CD14-positive monocyte (primary cell): ENCODE data around the gene DPF1. TPM values are rescaled to one million over a fixed set of nuclear protein-coding genes. Genes with fewer than 3 reads are reported as not detected.

Experiments used
- DNase-seq, 3 donors: peaks; one replicate each; pipeline ENCODE4 v3.0.0-alpha.2; 2011 to 2022
- H2AFZ ChIP-seq: 2 replicates; pipeline ENCODE4 v1.6.0; 2012; ENCODE audit warnings: mild to moderate bottlenecking, low read depth, low read length, inconsistent platforms; ENCODE audit not compliant: insufficient read depth, poor library complexity, severe bottlenecking
- H3K27ac ChIP-seq, 2 donors: 1 replicate in 1 of 2; 2 replicates in 1 of 2; pipeline ENCODE4 v1.5.1; 2012 to 2013; ENCODE audit warnings: low read length in 2 of 2, control low read depth in 1 of 2, inconsistent platforms in 1 of 2, low read depth in 1 of 2, mild to moderate bottlenecking in 1 of 2
- H3K27me3 ChIP-seq, 2 donors: one replicate each; pipeline versions ENCODE4 v1.6.0 to v1.6.1; 2011 to 2013; ENCODE audit warnings: low read length in 2 of 2; ENCODE audit not compliant: control insufficient read depth in 2 of 2, insufficient read depth in 2 of 2
- H3K36me3 ChIP-seq, 2 donors: replicated peaks in 1 of 2; 1 replicate in 1 of 2; 2 replicates in 1 of 2; pipeline versions ENCODE4 v1.5.1 to v1.6.1; 2012 to 2013; ENCODE audit warnings: low read length in 2 of 2, control low read depth in 1 of 2, inconsistent platforms in 1 of 2, mild to moderate bottlenecking in 1 of 2; ENCODE audit not compliant: insufficient read depth in 2 of 2, control insufficient read depth in 1 of 2
- H3K4me1 ChIP-seq, 2 donors: 1 replicate in 1 of 2; 2 replicates in 1 of 2; pipeline versions ENCODE4 v1.5.1 to v1.6.1; 2012 to 2013; ENCODE audit warnings: low read length in 2 of 2, control low read depth in 1 of 2, inconsistent platforms in 1 of 2, mild to moderate bottlenecking in 1 of 2, moderate library complexity in 1 of 2; ENCODE audit not compliant: insufficient read depth in 2 of 2, control insufficient read depth in 1 of 2
- H3K4me2 ChIP-seq: replicated peaks from 2 replicates; pipeline ENCODE3; 2012; ENCODE audit warnings: low read length, moderate library complexity, mild to moderate bottlenecking; ENCODE audit not compliant: poor library complexity, severe bottlenecking; ENCODE audit errors: extremely low read depth
- H3K4me3 ChIP-seq, 3 experiments: fragments of 200-600 bp in 1 of 3; sonication (generic) in 1 of 3; replicated peaks in 1 of 3; 1 replicate in 2 of 3; 2 replicates in 1 of 3; pipeline ENCODE4 v1.5.1; 2011 to 2013; ENCODE audit warnings: low read length in 3 of 3, mild to moderate bottlenecking in 3 of 3, control low read depth in 2 of 3, low read depth in 2 of 3, inconsistent platforms in 1 of 3, moderate library complexity in 1 of 3
- H3K79me2 ChIP-seq: 2 replicates; pipeline ENCODE4 v1.6.0; 2012; ENCODE audit warnings: mild to moderate bottlenecking, control low read depth, inconsistent platforms, low read length, moderate library complexity; ENCODE audit not compliant: insufficient read depth
- H3K9ac ChIP-seq: 2 replicates; pipeline ENCODE4 v1.6.0; 2017; ENCODE audit warnings: low read length, mild to moderate bottlenecking; ENCODE audit not compliant: insufficient read depth, poor library complexity, severe bottlenecking
- H3K9me3 ChIP-seq, 2 donors: replicated peaks in 1 of 2; 1 replicate in 1 of 2; 2 replicates in 1 of 2; pipeline versions ENCODE4 v1.5.1 to v1.6.1; 2012 to 2013; ENCODE audit warnings: low read length in 2 of 2, control low read depth in 1 of 2; ENCODE audit not compliant: control insufficient read depth in 1 of 2, insufficient read depth in 1 of 2
- H4K20me1 ChIP-seq: 2 replicates; pipeline ENCODE4 v1.6.0; 2012; ENCODE audit warnings: mild to moderate bottlenecking, low read length, control low read depth, moderate library complexity; ENCODE audit not compliant: insufficient read depth
- H3K27ac Mint-ChIP-seq, 7 donors: one replicate each; pipeline ENCODE4 v1.8.0; 2020; ENCODE audit warnings: mild to moderate bottlenecking in 7 of 7, mixed read lengths in 7 of 7, moderate library complexity in 6 of 7, inconsistent platforms in 2 of 7
- H3K27me3 Mint-ChIP-seq, 3 donors: one replicate each; pipeline ENCODE4 v1.8.0; 2021 to 2022; ENCODE audit warnings: low read depth in 3 of 3, mild to moderate bottlenecking in 3 of 3, mixed read lengths in 3 of 3, moderate library complexity in 3 of 3, inconsistent platforms in 1 of 3
- H3K36me3 Mint-ChIP-seq, 2 donors: one replicate each; pipeline ENCODE4 v1.8.0; 2020; ENCODE audit warnings: mixed read lengths in 2 of 2, inconsistent platforms in 1 of 2, mild to moderate bottlenecking in 1 of 2
- H3K4me1 Mint-ChIP-seq: one replicate; pipeline ENCODE4 v1.8.0; 2020; ENCODE audit warnings: mild to moderate bottlenecking, mixed read lengths
- H3K4me3 Mint-ChIP-seq, 2 donors: one replicate each; pipeline ENCODE4 v1.8.0; 2020; ENCODE audit warnings: mild to moderate bottlenecking in 2 of 2, mixed read lengths in 2 of 2, moderate library complexity in 1 of 2
- H3K9me3 Mint-ChIP-seq, 7 donors: one replicate each; pipeline ENCODE4 v1.8.0; 2020 to 2022; ENCODE audit warnings: mixed read lengths in 7 of 7, mild to moderate bottlenecking in 6 of 7, moderate library complexity in 6 of 7, inconsistent platforms in 2 of 7
- CTCF ChIP-seq: fragments of 200-600 bp; IDR thresholded peaks from one replicate; pipeline ENCODE4 v1.8.0; 2022; ENCODE audit warnings: antibody characterized with exemption, mild to moderate bottlenecking
- WGBS: methylation state at CpG from one replicate; pipeline ENCODE4 v1.1.5; 2013; ENCODE audit warnings: missing lambda C conversion rate; ENCODE audit not compliant: insufficient coverage; 5-methylcytosine and 5-hydroxymethylcytosine counted together
- intact Hi-C, 2 donors: fragments of 100-400 bp; cut with micrococcal nuclease; formaldehyde crosslinking; loops; one replicate each; pipeline versions ENCODE4 v1.15.0 to v1.15.1; 2023
- polyA plus RNA-seq, 3 donors: library from polyadenylated mRNA; depleted of rRNA in 1 of 3; unstranded in 2 of 3; stranded (reverse) in 1 of 3; fragments of 300-500 nt in 2 of 3; fragments of >200 nt in 1 of 3; fragmentation: Illumina TruSeq in 2 of 3; gene quantifications; 1 replicate in 2 of 3; 2 replicates in 1 of 3; pipeline ENCODE4 v1.2.3, GENCODE V29; 2012 to 2021

DPF1 gene
- polyA plus RNA-seq, 3 donors, result not detected

DNA sequence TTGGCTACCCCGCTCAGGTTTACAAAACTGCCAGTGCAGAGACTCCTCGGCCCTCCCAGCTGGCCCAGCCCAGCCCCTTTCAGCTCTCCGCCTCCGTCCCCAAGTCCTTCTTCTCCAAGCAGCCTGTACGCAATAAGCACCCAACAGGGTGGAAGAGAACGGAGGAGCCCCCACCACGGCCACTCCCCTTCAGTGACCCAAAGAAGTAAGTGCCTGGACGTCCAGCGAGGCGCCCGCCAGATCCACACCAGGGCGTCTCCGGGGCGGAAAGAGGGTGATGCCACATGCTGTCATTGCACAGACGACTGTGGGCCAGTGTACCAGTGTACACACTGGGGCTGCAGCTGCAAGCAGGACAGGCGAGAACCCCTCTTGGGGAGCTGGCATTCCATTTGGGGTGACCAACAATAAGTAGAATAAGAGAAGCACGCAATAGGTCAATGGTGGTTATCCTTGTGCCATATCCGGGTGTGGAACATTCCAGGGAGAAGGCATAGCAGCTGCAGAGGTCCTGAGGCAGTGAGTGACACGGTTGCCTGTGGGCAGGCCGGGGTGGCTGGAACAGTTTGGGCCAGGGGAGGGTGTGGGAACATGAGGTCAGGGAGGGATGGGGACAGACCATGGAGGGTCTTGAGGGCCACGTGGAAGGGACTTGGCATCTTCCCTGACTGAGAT lies 41.3 kb downstream of the DPF1 start:
- no peaks in the 10 kb centered on the region for H3K27me3 ChIP-seq
- DNase-seq, result no peak
- H3K27ac ChIP-seq, result no peak overlapping the region
- H3K79me2 ChIP-seq, result no peaks in the 10 kb centered on the region
- Mint-ChIP-seq H3K4me3 (no peak overlapping the region), H3K27ac (no peak overlapping the region), H3K27me3 (peaks cover 0 to 3% (median 0%) of the 10 kb centered on the region in 3 donors), H3K36me3 (peaks cover 34 to 53% of the 10 kb centered on the region in 2 donors), H3K9me3 (peaks cover 4 to 24% (median 17%) of the 10 kb centered on the region in 7 donors), H3K4me1 (no peaks in the 10 kb centered on the region)
- no peak overlapping the region for H3K4me2 ChIP-seq
- H3K9ac ChIP-seq, result no peak overlapping the region
- no peak overlapping the region for H3K4me3 ChIP-seq
- intact Hi-C loops, result no loop called here
- peaks cover 7 to 12% of the 10 kb centered on the region in 2 donors for H3K9me3 ChIP-seq
- no peak for TF ChIP-seq CTCF
- no peak overlapping the region for H2AFZ ChIP-seq
- H3K4me1 ChIP-seq, result no peaks in the 10 kb centered on the region
- over 99% methylated on average over 21 of the region's 21 CpGs for WGBS
- H4K20me1 ChIP-seq, result no peaks in the 10 kb centered on the region
- peaks cover 0 to 22% of the 10 kb centered on the region in 2 donors for H3K36me3 ChIP-seq

GRCh38 chr19:38180071-38180470 lies 44.0 kb downstream of the DPF1 start:
- H3K4me3 Mint-ChIP-seq, result no peak overlapping the region
- Histone ChIP-seq H3K9me3 (peaks cover 7 to 12% of the 10 kb centered on the region in 2 donors), H3K4me1 (no peaks in the 10 kb centered on the region), H3K36me3 (peaks cover 0 to 20% of the 10 kb centered on the region in 2 donors), H4K20me1 (no peaks in the 10 kb centered on the region), H3K9ac (no peak overlapping the region), H3K27me3 (no peaks in the 10 kb centered on the region), H3K79me2 (no peaks in the 10 kb centered on the region), H3K27ac (no peak overlapping the region), H3K4me3 (no peak overlapping the region), H3K4me2 (no peak overlapping the region), H2AFZ (no peak overlapping the region)
- no peaks in the 10 kb centered on the region for H3K4me1 Mint-ChIP-seq
- TF ChIP-seq CTCF, result no peak
- H3K9me3 Mint-ChIP-seq, result peaks cover 4 to 23% (median 17%) of the 10 kb centered on the region in 7 donors
- WGBS, result no CpG with 5 or more reads among the region's 3 CpGs
- intact Hi-C loops, result no loop called here
- no peak for DNase-seq
- peaks cover 0 to 3% (median 2%) of the 10 kb centered on the region in 3 donors for H3K27me3 Mint-ChIP-seq
- H3K27ac Mint-ChIP-seq, result no peak overlapping the region
- peaks cover 32 to 44% of the 10 kb centered on the region in 2 donors for H3K36me3 Mint-ChIP-seq
